Measurements from ENCODE around the gene YPEL1. TPM values are rescaled to one million over a fixed set of nuclear protein-coding genes. Genes with fewer than 3 reads are reported as not detected.
"Not testable (repeated sequence)": the region's sequence is repeated elsewhere in the genome, so short reads cannot be mapped to it uniquely, and the experiment has no call there.

The YPEL1 gene
- total RNA-seq, 2 donors from 2014 or later, result 2.2 to 2.9 TPM

DNA sequence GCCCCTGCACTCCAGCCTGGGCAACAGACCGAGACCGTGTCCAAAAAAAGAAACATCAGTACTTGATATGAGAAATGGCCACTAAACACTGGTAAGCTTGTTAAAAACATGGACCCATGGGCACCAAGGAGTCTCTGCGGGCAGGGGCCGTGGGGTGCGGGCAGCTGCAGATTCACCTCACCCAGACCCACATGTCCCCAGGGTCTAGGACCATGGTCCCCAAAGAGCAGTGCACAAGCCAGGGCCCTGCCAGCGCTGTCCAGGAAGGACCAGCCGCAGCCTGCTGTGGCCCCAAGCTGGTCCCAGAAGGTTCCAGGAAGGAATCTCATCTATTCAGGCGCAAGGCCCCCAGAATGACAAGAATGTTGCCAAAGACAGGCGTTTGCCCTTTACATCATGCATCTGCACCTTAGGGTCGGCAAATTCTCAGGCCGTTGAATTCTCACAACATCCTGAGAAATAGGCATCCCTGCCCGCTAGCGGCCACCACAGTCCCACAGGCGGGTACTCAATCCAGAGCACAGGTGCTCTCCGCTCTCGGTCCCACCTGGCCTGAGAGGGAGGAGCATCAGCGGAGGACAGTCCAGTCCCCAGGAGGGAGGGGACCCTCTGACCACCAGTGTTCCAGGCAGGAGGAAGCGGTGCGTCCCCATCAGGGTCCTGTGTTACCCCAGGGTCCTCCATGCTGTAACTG is 9.5 kb downstream of the YPEL1 start:
- Histone ChIP-seq H3K27ac (no peak overlapping the region), H3K4me3 (no peak overlapping the region), H3K27me3 (no peaks in the 10 kb centered on the region), H3K9ac (ENCODE audit: low read depth in 2 of 2, low read length in 2 of 2) (no peak overlapping the region), H3K9me3 (no peaks in the 10 kb centered on the region), H3K36me3 (no peaks in the 10 kb centered on the region), H3K4me1 (no peaks in the 10 kb centered on the region)
- intact Hi-C loops (cut with DNase I), result no loop called here
- DNase-seq, result no peak
- no peak for TF ChIP-seq CTCF (IDR thresholded peaks at IDR 0.05)

GRCh38 chr22:21724496-21724895 is 11.1 kb downstream of the YPEL1 start:
- H3K27me3 ChIP-seq; H3K9me3 ChIP-seq; intact Hi-C loops (cut with DNase I); H3K27ac ChIP-seq; H3K9ac ChIP-seq (ENCODE audit: low read depth in 2 of 2, low read length in 2 of 2); DNase-seq; H3K4me3 ChIP-seq; H3K4me1 ChIP-seq; H3K36me3 ChIP-seq: not testable (repeated sequence)

DNA sequence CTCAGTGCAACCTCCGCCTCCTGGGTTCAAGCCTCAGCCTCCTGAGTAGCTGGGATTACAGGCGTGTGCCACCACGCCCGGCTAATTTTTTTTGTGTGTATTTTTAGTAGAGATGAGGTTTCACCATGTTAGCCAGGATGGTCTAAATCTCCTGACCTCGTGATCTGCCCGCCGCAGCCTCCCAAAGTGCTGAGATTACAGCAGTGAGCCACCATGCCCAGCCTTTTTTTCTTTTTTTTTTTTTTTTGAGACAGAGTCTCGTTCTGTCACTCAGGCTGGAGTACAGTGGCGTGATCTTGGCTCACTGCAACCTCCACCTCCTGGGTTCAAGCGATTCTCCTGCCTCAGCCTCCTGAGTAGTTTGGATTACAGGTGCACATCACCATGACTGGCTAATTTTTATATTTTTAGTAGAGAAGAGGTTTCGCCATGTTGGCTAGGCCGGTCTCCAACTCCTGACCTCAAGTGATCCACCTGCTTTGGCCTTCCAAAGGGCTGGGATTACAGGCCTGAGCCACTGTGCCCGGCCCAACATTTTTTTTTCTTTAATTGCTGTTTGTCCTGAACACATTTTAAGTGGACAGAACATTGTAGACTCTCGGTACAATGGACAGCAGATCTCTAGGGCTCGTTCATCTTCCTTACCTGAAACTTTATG is 14.3 kb downstream of the YPEL1 start:
- DNase-seq; H3K9ac ChIP-seq (ENCODE audit: low read depth in 2 of 2, low read length in 2 of 2); H3K27me3 ChIP-seq; intact Hi-C loops (cut with DNase I); H3K36me3 ChIP-seq; H3K4me3 ChIP-seq; H3K9me3 ChIP-seq; H3K27ac ChIP-seq; H3K4me1 ChIP-seq: not testable (repeated sequence)

DNA sequence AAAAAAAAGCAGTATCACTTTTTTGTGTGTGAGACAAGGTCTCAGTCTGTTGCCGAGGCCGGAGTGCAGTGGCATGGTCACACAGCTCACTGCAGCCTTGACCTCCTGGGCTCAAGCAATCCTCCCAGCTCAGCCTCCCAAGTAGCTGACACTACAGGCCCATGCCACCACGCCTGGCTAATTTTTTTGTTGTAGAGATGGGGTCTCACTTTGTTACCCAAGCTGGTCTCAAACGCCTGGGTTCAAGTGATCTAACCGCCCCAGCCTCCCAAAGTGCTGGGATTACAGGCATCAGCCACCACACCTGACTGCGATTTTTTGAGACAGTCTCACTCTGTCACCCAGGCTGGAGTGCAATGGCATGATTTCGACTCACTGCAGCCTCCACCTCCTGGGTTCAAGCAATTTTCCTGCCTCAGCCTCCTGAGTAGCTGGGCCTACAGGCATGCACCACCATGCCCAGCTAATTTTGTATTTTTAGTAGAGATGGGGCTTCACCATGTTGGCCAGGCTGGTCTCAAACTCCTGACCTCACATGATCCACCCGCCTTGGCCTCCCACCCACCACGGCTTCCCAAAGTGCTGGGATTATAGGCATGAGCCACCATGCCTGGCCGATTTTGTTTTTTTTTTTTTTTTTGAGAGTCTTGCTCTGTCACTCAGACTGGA is 15.3 kb downstream of the YPEL1 start:
- H3K27ac ChIP-seq; H3K9ac ChIP-seq (ENCODE audit: low read depth in 2 of 2, low read length in 2 of 2); H3K36me3 ChIP-seq; H3K4me3 ChIP-seq; H3K4me1 ChIP-seq; intact Hi-C loops (cut with DNase I); DNase-seq; H3K9me3 ChIP-seq; H3K27me3 ChIP-seq: not testable (repeated sequence)

GRCh38 chr22:21719024-21719423 is 16.6 kb downstream of the YPEL1 start:
- Histone ChIP-seq H3K4me3 (no peak overlapping the region), H3K9me3 (no peaks in the 10 kb centered on the region), H3K27me3 (no peaks in the 10 kb centered on the region), H3K36me3 (no peaks in the 10 kb centered on the region), H3K4me1 (no peaks in the 10 kb centered on the region), H3K9ac (ENCODE audit: low read depth in 2 of 2, low read length in 2 of 2) (no peak overlapping the region), H3K27ac (no peak overlapping the region)
- TF ChIP-seq CTCF (IDR thresholded peaks at IDR 0.05), result no peak
- intact Hi-C loops (cut with DNase I), result no loop called here
- no peak for DNase-seq

DNA sequence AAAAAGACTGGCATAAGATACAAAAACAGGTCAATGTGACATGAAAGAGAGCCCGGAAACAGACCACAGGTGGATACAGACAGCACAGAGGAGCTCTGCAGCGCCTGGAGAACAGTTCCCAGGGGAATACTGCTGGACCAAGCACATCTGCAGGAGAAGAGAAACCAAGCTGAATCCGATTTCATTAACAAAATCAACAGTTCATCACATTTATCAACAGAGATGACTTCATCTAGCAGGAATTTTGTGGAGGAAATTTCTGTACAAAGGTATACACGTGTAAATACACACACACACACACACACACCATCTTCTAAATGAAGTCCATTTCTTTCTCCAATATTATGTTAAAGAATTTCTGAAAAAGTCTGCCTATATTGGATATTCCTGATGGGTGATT is 17.1 kb downstream of the YPEL1 start:
- DNase-seq, result no peak
- intact Hi-C loops (cut with DNase I), result no loop called here
- Histone ChIP-seq H3K27me3 (no peaks in the 10 kb centered on the region), H3K9ac (ENCODE audit: low read depth in 2 of 2, low read length in 2 of 2) (no peak overlapping the region), H3K4me3 (no peak overlapping the region), H3K36me3 (no peaks in the 10 kb centered on the region), H3K27ac (no peak overlapping the region), H3K9me3 (no peaks in the 10 kb centered on the region), H3K4me1 (no peaks in the 10 kb centered on the region)
- no peak for TF ChIP-seq CTCF (IDR thresholded peaks at IDR 0.05)

DNA sequence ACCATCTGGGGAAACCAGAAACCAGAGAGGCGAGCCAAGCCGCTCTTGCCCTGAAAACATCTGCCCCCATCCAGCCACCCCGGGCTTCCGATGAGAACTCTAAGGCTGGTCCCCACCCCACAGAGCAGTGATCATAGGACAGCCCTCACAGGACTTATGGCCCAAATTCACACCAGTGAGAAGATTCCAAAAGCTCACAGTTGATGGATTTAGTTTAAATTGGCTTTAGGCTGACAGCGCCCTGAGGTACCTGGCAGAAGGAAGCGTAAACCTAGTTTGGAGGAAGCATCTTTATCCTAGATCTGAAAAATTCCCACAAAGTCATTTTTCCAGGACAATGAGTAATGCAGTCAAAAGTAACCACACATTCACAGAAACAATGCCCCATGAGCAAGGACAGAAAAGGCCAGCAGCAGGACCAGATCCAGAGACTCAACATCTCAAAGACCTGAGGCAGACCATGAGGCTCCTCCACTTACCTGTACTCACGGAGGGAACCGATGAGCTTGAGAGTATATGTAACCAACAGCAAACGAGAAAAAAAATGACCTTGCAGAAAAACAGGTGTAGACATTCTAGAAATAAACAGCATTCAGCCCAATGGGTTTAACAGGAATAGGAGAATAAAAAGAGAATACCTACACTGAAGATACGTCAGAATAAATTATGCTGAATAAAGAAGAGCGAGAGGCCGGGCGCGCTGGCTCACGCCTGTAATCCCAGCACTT is 19.0 kb downstream of the YPEL1 start:
- H3K9ac ChIP-seq (ENCODE audit: low read depth in 2 of 2, low read length in 2 of 2); H3K4me3 ChIP-seq; H3K27me3 ChIP-seq; DNase-seq; H3K36me3 ChIP-seq; H3K9me3 ChIP-seq; intact Hi-C loops (cut with DNase I); H3K4me1 ChIP-seq; H3K27ac ChIP-seq: not testable (repeated sequence)
